Naive thymus-derived CD4-positive, alpha-beta T cell (primary cell): ENCODE measurements around the gene FANCL. TPM values are rescaled to one million over a fixed set of nuclear protein-coding genes. Genes with fewer than 3 reads are reported as not detected.
"Not testable (repeated sequence)": the region's sequence is repeated elsewhere in the genome, so short reads cannot be mapped to it uniquely, and the experiment has no call there.

Experiments
- ATAC-seq: fragments of 150-1000 bp; cut with Tn5 transposase; 2 replicates; pipeline ENCODE4 v1.10.0; 2021; ENCODE audit warnings: mild to moderate bottlenecking, moderate library complexity
- CTCF ChIA-PET: fragments of 350-600 bp; sonication (Branson Sonifier 250); formaldehyde crosslinking; loops from one replicate; lab custom pipeline; 2021; ENCODE audit warnings: antibody characterized with exemption; lab: Charles Lee
- POLR2A ChIA-PET: fragments of 350-600 bp; sonication (Branson Sonifier 250); formaldehyde crosslinking; loops from one replicate; lab custom pipeline; 2021; ENCODE audit warnings: antibody characterized with exemption, inconsistent platforms; lab: Charles Lee
- DNase-seq, 9 donors: peaks; one replicate each; pipeline versions ENCODE4 v3.0.0 to v3.0.0-alpha.2; 2020 to 2022; ENCODE audit warnings: mixed read lengths in 1 of 9
- H3K27ac ChIP-seq: one replicate; pipeline ENCODE4 v1.7.0; 2013; ENCODE audit warnings: mild to moderate bottlenecking, low read depth, low read length, moderate library complexity
- H3K27me3 ChIP-seq, 2 donors: one replicate each; pipeline ENCODE4 v1.7.0; 2013; ENCODE audit warnings: low read length in 2 of 2, mild to moderate bottlenecking in 2 of 2, moderate library complexity in 2 of 2; ENCODE audit not compliant: control insufficient read depth in 2 of 2, insufficient read depth in 2 of 2
- H3K36me3 ChIP-seq, 3 experiments: 1 replicate in 2 of 3; 2 replicates in 1 of 3; pipeline ENCODE4 v1.7.0; 2013; ENCODE audit warnings: low read length in 3 of 3, mild to moderate bottlenecking in 3 of 3, moderate library complexity in 1 of 3; ENCODE audit not compliant: insufficient read depth in 3 of 3, control insufficient read depth in 2 of 3
- H3K4me1 ChIP-seq, 2 donors: one replicate each; pipeline ENCODE4 v1.7.0; 2013; ENCODE audit warnings: low read length in 2 of 2, mild to moderate bottlenecking in 2 of 2, moderate library complexity in 1 of 2; ENCODE audit not compliant: control insufficient read depth in 2 of 2, insufficient read depth in 2 of 2
- H3K4me3 ChIP-seq: 2 replicates; pipeline ENCODE4 v1.7.0; 2013; ENCODE audit warnings: mild to moderate bottlenecking, low read length
- H3K9me3 ChIP-seq, 3 experiments: 1 replicate in 2 of 3; 2 replicates in 1 of 3; pipeline ENCODE4 v1.7.0; 2013; ENCODE audit warnings: low read length in 3 of 3; ENCODE audit not compliant: control insufficient read depth in 2 of 3
- H3K27ac Mint-ChIP-seq, 9 donors: one replicate each; pipeline ENCODE4 v1.8.0; 2020 to 2022; ENCODE audit warnings: mixed read lengths in 9 of 9, mild to moderate bottlenecking in 8 of 9, moderate library complexity in 5 of 9, inconsistent platforms in 2 of 9
- H3K27me3 Mint-ChIP-seq, 5 donors: one replicate each; pipeline ENCODE4 v1.8.0; 2021 to 2022; ENCODE audit warnings: mixed read lengths in 5 of 5, mild to moderate bottlenecking in 1 of 5
- H3K36me3 Mint-ChIP-seq, 5 donors: one replicate each; pipeline ENCODE4 v1.8.0; 2020 to 2022; ENCODE audit warnings: mixed read lengths in 5 of 5, mild to moderate bottlenecking in 3 of 5, inconsistent platforms in 1 of 5
- H3K4me1 Mint-ChIP-seq, 7 donors: one replicate each; pipeline ENCODE4 v1.8.0; 2020 to 2022; ENCODE audit warnings: mixed read lengths in 7 of 7, mild to moderate bottlenecking in 3 of 7, inconsistent platforms in 1 of 7
- H3K4me3 Mint-ChIP-seq, 10 donors: one replicate each; pipeline ENCODE4 v1.8.0; 2020 to 2022; ENCODE audit warnings: mild to moderate bottlenecking in 10 of 10, mixed read lengths in 10 of 10, moderate library complexity in 6 of 10, inconsistent platforms in 2 of 10
- H3K9me3 Mint-ChIP-seq, 11 donors: one replicate each; pipeline ENCODE4 v1.8.0; 2020 to 2022; ENCODE audit warnings: mixed read lengths in 11 of 11, mild to moderate bottlenecking in 4 of 11, inconsistent platforms in 1 of 11, moderate library complexity in 1 of 11
- intact Hi-C, 2 donors: fragments of 100-400 bp; cut with micrococcal nuclease; formaldehyde crosslinking; loops; one replicate each; pipeline ENCODE4 v1.15.1; 2023
- polyA plus RNA-seq, 2 donors: library from polyadenylated mRNA; unstranded; fragments of 300-500 nt; fragmentation: Illumina TruSeq; gene quantifications; one replicate each; pipeline ENCODE4 v1.2.3, GENCODE V29; 2021
- total RNA-seq, 6 experiments: library from RNA in 5 of 6; stranded (reverse) in 5 of 6; gene quantifications; 1 replicate in 5 of 6; 2 replicates in 1 of 6; pipeline ENCODE4 v1.2.3 and lab custom pipeline; 2021 to 2026

Gene FANCL
- total and polyA plus RNA-seq, 7 experiments from 2014 or later, result 0.51 to 14.5 (median 3.1) TPM

GRCh38 chr2:58215429-58215828, 25.7 kb downstream of the FANCL start:
- H3K36me3 ChIP-seq, result no peaks in the 10 kb centered on the region
- intact Hi-C loops, result no loop called here
- H3K27ac Mint-ChIP-seq, result no peak overlapping the region
- peaks cover 0 to 33% (median 15%) of the 10 kb centered on the region in 5 donors for H3K36me3 Mint-ChIP-seq
- no peaks in the 10 kb centered on the region for H3K9me3 ChIP-seq
- CTCF ChIA-PET, result no interaction called here
- no peaks in the 10 kb centered on the region for H3K4me1 ChIP-seq
- H3K27me3 ChIP-seq, result no peaks in the 10 kb centered on the region
- H3K9me3 Mint-ChIP-seq, result peaks cover 0 to 16% (median 7%) of the 10 kb centered on the region in 11 donors
- DNase-seq, result no peak
- no peaks in the 10 kb centered on the region for H3K27me3 Mint-ChIP-seq
- no peak overlapping the region for H3K4me3 ChIP-seq
- peaks cover 0 to 2% (median 0%) of the 10 kb centered on the region in 7 donors for H3K4me1 Mint-ChIP-seq
- H3K27ac ChIP-seq, result no peak overlapping the region
- POLR2A ChIA-PET, result no interaction called here
- no peak overlapping the region for H3K4me3 Mint-ChIP-seq
- no peak for ATAC-seq

GRCh38 chr2:58210951-58211568, 30.1 kb downstream of the FANCL start:
- H3K4me3 Mint-ChIP-seq, POLR2A ChIA-PET, H3K36me3 ChIP-seq, H3K4me3 ChIP-seq, intact Hi-C loops, ATAC-seq, H3K4me1 Mint-ChIP-seq, H3K27me3 Mint-ChIP-seq, CTCF ChIA-PET, H3K27ac ChIP-seq, H3K27me3 ChIP-seq, H3K4me1 ChIP-seq, H3K9me3 ChIP-seq, DNase-seq, H3K27ac Mint-ChIP-seq: not testable (repeated sequence)
- Mint-ChIP-seq H3K9me3 (peaks cover 0 to 22% (median 12%) of the 10 kb centered on the region in 11 donors), H3K36me3 (peaks cover 4 to 32% (median 16%) of the 10 kb centered on the region in 5 donors)

GRCh38 chr2:58207189-58207588, 33.9 kb downstream of the FANCL start:
- no peaks in the 10 kb centered on the region for H3K4me1 ChIP-seq
- H3K27me3 ChIP-seq, result no peaks in the 10 kb centered on the region
- peaks cover 0 to 22% (median 11%) of the 10 kb centered on the region in 11 donors for H3K9me3 Mint-ChIP-seq

GRCh38 chr2:58206785-58207184, 34.3 kb downstream of the FANCL start:
- no peak for ATAC-seq
- POLR2A ChIA-PET, result no interaction called here

More at GRCh38 chr2:58207189-58207588, 33.9 kb downstream of the FANCL start:
- Histone ChIP-seq H3K9me3 (no peaks in the 10 kb centered on the region), H3K36me3 (no peaks in the 10 kb centered on the region), H3K27ac (no peak overlapping the region), H3K4me3 (no peak overlapping the region)
- Mint-ChIP-seq H3K27me3 (no peaks in the 10 kb centered on the region), H3K4me3 (no peak overlapping the region), H3K36me3 (peaks cover 4 to 21% (median 13%) of the 10 kb centered on the region in 5 donors), H3K4me1 (peaks cover 0 to 4% (median 0%) of the 10 kb centered on the region in 7 donors), H3K27ac (no peak overlapping the region)
- ChIA-PET CTCF (no interaction called here), POLR2A (no interaction called here)
- no peak for ATAC-seq
- intact Hi-C loops, result no loop called here
- DNase-seq, result no peak

GRCh38 chr2:58204195-58204959, 36.7 kb downstream of the FANCL start:
- no peaks in the 10 kb centered on the region for H3K27me3 ChIP-seq
- Mint-ChIP-seq H3K27me3 (no peaks in the 10 kb centered on the region), H3K9me3 (no peaks in the 10 kb centered on the region), H3K4me1 (peaks cover 0 to 1% (median 0%) of the 10 kb centered on the region in 7 donors), H3K27ac (peak overlapping the region in 1 of 9 donors; percentile 11), H3K36me3 (no peaks in the 10 kb centered on the region), H3K4me3 (no peak overlapping the region)
- H3K36me3 ChIP-seq, result no peaks in the 10 kb centered on the region
- no peak for DNase-seq
- H3K4me3 ChIP-seq, result no peak overlapping the region
- ATAC-seq, result no peak
- no peak overlapping the region for H3K27ac ChIP-seq
- ChIA-PET POLR2A (no interaction called here), CTCF (no interaction called here)
- no peaks in the 10 kb centered on the region for H3K4me1 ChIP-seq
- intact Hi-C loops, result no loop called here
- no peaks in the 10 kb centered on the region for H3K9me3 ChIP-seq

More at GRCh38 chr2:58206785-58207184, 34.3 kb downstream of the FANCL start:
- no peak for DNase-seq
- H3K4me1 Mint-ChIP-seq, result peaks cover 0 to 2% (median 0%) of the 10 kb centered on the region in 7 donors
- Histone ChIP-seq H3K4me1 (no peaks in the 10 kb centered on the region), H3K27me3 (no peaks in the 10 kb centered on the region), H3K4me3 (no peak overlapping the region), H3K36me3 (no peaks in the 10 kb centered on the region), H3K9me3 (no peaks in the 10 kb centered on the region), H3K27ac (no peak overlapping the region)
- H3K36me3 Mint-ChIP-seq, result peaks cover 4 to 17% (median 9%) of the 10 kb centered on the region in 5 donors
- H3K27ac Mint-ChIP-seq, result no peak overlapping the region
- peaks cover 0 to 19% (median 8%) of the 10 kb centered on the region in 11 donors for H3K9me3 Mint-ChIP-seq
- intact Hi-C loops, result no loop called here
- H3K4me3 Mint-ChIP-seq, result no peak overlapping the region
- H3K27me3 Mint-ChIP-seq, result no peaks in the 10 kb centered on the region
- CTCF ChIA-PET, result no interaction called here

- H3K36me3 Mint-ChIP-seq, result peaks cover 0 to under 1% (median 0%) of the 10 kb centered on the region in 5 donors
- H3K27me3 ChIP-seq, result no peaks in the 10 kb centered on the region
- H3K4me3 ChIP-seq, result no peak overlapping the region
- H3K27ac ChIP-seq, result no peak overlapping the region
- DNase-seq (no peak), ATAC-seq (no peak)
- no peaks in the 10 kb centered on the region for H3K9me3 Mint-ChIP-seq
- intact Hi-C loops, result no loop called here
- H3K27ac Mint-ChIP-seq, result no peak overlapping the region
- H3K36me3 ChIP-seq, result no peaks in the 10 kb centered on the region
- no peaks in the 10 kb centered on the region for H3K27me3 Mint-ChIP-seq
- CTCF ChIA-PET, result interaction anchor here (0.6 kb wide), 1 partner anchor 73 kb away, joined by 3 read pairs; no protein-coding TSS in a partner anchor
- no peaks in the 10 kb centered on the region for H3K4me1 ChIP-seq
- no peaks in the 10 kb centered on the region for H3K9me3 ChIP-seq
- H3K4me3 Mint-ChIP-seq, result no peak overlapping the region
- peaks cover 0 to 1% (median 0%) of the 10 kb centered on the region in 7 donors for H3K4me1 Mint-ChIP-seq
- POLR2A ChIA-PET, result no interaction called here
Observed at GRCh38 chr2:58203018-58203417, 38.1 kb downstream of the FANCL start.
